ENCODE data around the gene MEIS3. TPM values are rescaled to one million over a fixed set of nuclear protein-coding genes. Genes with fewer than 3 reads are reported as not detected.

The MEIS3 gene
- total RNA-seq: 10 to 100 TPM in 1 of 3 donors, 1 to 10 TPM in 2; 2.1 to 11.6 (median 4.2) TPM
- long read RNA-seq, donor 1, partial matches to known transcripts: 8 of 16 reads
- long read RNA-seq, donor 1, other reads (novel, unspliced or antisense): 1 of 16 reads
- long read RNA-seq, donor 2, partial matches to known transcripts: 1 of 1 reads
- long read RNA-seq, donor 2, other reads (novel, unspliced or antisense): 0 of 1 reads

GRCh38 chr19:47419030-47419783, at the start of gene MEIS3:
TSS of gene MEIS3 (minus strand) at chr19:47419527. CDS start at chr19:47419081, 446 bp downstream.
- no peak for ATAC-seq
- no peak for DNase-seq
- no peaks in the 10 kb centered on the region for H3K36me3 ChIP-seq (ENCODE audit: low read depth)
- no peaks in the 10 kb centered on the region for H3K4me1 ChIP-seq (ENCODE audit: low read depth)
- intact Hi-C loops (cut with DNase I, micrococcal nuclease): no loop called here
- no peak within 1 kb of the TSS for H3K4me3 ChIP-seq
- H3K9me3 ChIP-seq: no peaks in the 10 kb centered on the region
- TF ChIP-seq CTCF (IDR thresholded peaks at IDR 0.05): no peak

- TF ChIP-seq CTCF (IDR thresholded peaks at IDR 0.05): no peak
- intact Hi-C loops (cut with DNase I, micrococcal nuclease): no loop called here
- DNase-seq (no peak), ATAC-seq (no peak)
- no peaks in the 10 kb centered on the region for H3K9me3 ChIP-seq
- H3K4me1 ChIP-seq (ENCODE audit: low read depth): no peaks in the 10 kb centered on the region
- no peak overlapping the region for H3K4me3 ChIP-seq
- H3K36me3 ChIP-seq (ENCODE audit: low read depth): no peaks in the 10 kb centered on the region
Observed at GRCh38 chr19:47467914-47468313, 48.6 kb upstream of the MEIS3 start.

- intact Hi-C loops (cut with DNase I, micrococcal nuclease): no loop called here
- Histone ChIP-seq H3K4me1 (ENCODE audit: low read depth) (no peaks in the 10 kb centered on the region), H3K36me3 (ENCODE audit: low read depth) (no peaks in the 10 kb centered on the region), H3K4me3 (no peak overlapping the region), H3K9me3 (no peaks in the 10 kb centered on the region)
- no peak for ATAC-seq
- no peak for TF ChIP-seq CTCF (IDR thresholded peaks at IDR 0.05)
- no peak for DNase-seq
Observed at GRCh38 chr19:47465957-47466356, 46.6 kb upstream of the MEIS3 start.

GRCh38 chr19:47464675-47465419, 45.5 kb upstream of the MEIS3 start:
- Histone ChIP-seq H3K4me1 (ENCODE audit: low read depth) (no peaks in the 10 kb centered on the region), H3K36me3 (ENCODE audit: low read depth) (no peaks in the 10 kb centered on the region), H3K9me3 (no peaks in the 10 kb centered on the region), H3K4me3 (no peak overlapping the region)
- ATAC-seq: no peak
- no peak for DNase-seq
- intact Hi-C loops (cut with DNase I, micrococcal nuclease): no loop called here
- no peak for TF ChIP-seq CTCF (IDR thresholded peaks at IDR 0.05)

GRCh38 chr19:47461876-47462275, 42.5 kb upstream of the MEIS3 start:
- no peak overlapping the region for H3K4me3 ChIP-seq
- H3K36me3 ChIP-seq (ENCODE audit: low read depth): no peaks in the 10 kb centered on the region
- intact Hi-C loops (cut with DNase I, micrococcal nuclease): no loop called here
- DNase-seq (no peak), ATAC-seq (no peak)
- no peaks in the 10 kb centered on the region for H3K9me3 ChIP-seq
- no peak for TF ChIP-seq CTCF (IDR thresholded peaks at IDR 0.05)
- H3K4me1 ChIP-seq (ENCODE audit: low read depth): peaks cover 7% of the 10 kb centered on the region

Measured in mucosa of descending colon (tissue), 3 donors.